Right renal pelvis (tissue), 4 donors: ENCODE data around the gene CLK3. TPM values are rescaled to one million over a fixed set of nuclear protein-coding genes. Genes with fewer than 3 reads are reported as not detected.

ENCODE experiments used
- DNase-seq, 4 donors: peaks; one replicate each; pipeline ENCODE4 v3.0.0-alpha.2; 2013; ENCODE audit warnings: low read depth in 4 of 4, low spot score in 3 of 4, missing footprints in 1 of 4
- polyA plus RNA-seq, 4 donors: library from polyadenylated mRNA; unstranded; fragments of 120-200 nt; gene quantifications; one replicate each; pipeline ENCODE4 v1.2.1, GENCODE V29; 2013; ENCODE audit not compliant: insufficient read length in 4 of 4

The CLK3 gene
- polyA plus RNA-seq, 4 donors = 67.0 to 77.2 (median 72.2) TPM

DNA sequence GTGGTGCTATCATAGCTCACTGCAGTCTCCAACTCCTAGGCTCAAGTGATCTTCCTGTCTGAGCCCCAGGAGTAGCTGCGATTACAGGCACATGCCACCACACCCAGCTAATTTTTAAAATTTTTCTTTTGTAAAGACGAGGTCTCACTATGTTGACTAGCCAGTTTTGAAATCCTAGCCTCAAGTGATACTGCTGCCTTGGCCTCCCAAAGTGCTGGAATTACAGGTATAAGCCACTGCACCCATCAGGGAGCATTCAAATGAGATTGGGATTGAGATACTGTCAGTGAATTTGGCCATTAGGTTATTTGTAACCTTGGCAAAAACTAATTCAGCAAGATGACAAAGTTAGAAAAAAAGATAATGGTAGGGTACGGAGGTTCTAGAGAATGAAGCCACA, 58.5 kb downstream of the CLK3 start:
- DNase-seq = no peak

DNA sequence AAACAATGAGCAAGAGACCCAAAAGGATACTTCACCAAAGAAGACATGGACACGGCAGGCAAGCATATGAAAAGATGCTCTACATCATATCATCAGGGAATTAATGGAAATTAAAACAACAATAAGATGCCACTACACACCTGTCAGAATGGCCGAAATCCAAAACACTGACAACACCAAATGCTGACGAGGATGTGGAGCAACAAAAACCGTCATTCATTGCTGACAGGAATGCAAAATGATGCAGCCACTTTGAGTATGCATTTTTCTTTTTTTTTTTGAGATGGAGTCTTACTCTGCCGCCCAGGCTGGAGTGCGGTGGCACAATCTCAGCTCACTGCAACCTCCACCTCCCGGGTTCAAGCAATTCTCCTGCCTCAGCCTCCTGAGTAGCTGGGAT, 61.2 kb downstream of the CLK3 start:
- no peak for DNase-seq

Other genes starting within 250 kb of the CLK3 start
- 1 to 10 TPM in 2 of 4 donors, under 1 TPM in 2; 0.57 to 1.3 (median 1.1) TPM for gene CYP11A1, start 248.2 kb upstream of the CLK3 start, polyA plus RNA-seq
- 1 to 10 TPM; 6.6 to 7.9 (median 7.4) TPM for gene SEMA7A, start 181.9 kb upstream of the CLK3 start, polyA plus RNA-seq
- gene UBL7, start 154.7 kb upstream of the CLK3 start, polyA plus RNA-seq = 10 to 100 TPM; 60.4 to 73.9 (median 65.5) TPM
- 10 to 100 TPM; 12.9 to 16.1 (median 14.6) TPM for gene ARID3B, start 74.6 kb upstream of the CLK3 start, polyA plus RNA-seq
- gene EDC3, start 80.2 kb downstream of the CLK3 start, polyA plus RNA-seq = 10 to 100 TPM; 37.3 to 45.4 (median 41.4) TPM
- under 1 TPM in 2 of 4 donors, not detected in 2; 0.03 to 0.11 TPM for gene CYP1A1, start 109.7 kb downstream of the CLK3 start, polyA plus RNA-seq
- under 1 TPM in 3 of 4 donors, not detected in 1; 0.08 to 0.24 (median 0.19) TPM for gene CYP1A2, start 133.0 kb downstream of the CLK3 start, polyA plus RNA-seq
- gene CSK, start 166.2 kb downstream of the CLK3 start, polyA plus RNA-seq = 10 to 100 TPM; 39.4 to 48.3 (median 42.7) TPM
- under 1 TPM in 1 of 4 donors, not detected in 3; 0.10 TPM for gene LMAN1L, start 197.0 kb downstream of the CLK3 start, polyA plus RNA-seq
- under 1 TPM in 2 of 4 donors, not detected in 2; 0.03 to 0.13 TPM for gene CPLX3, start 210.8 kb downstream of the CLK3 start, polyA plus RNA-seq
- 10 to 100 TPM; 33.0 to 36.6 (median 33.3) TPM for gene ULK3, start 227.3 kb downstream of the CLK3 start, polyA plus RNA-seq